Measurements from ENCODE around the gene FTO.

The FTO gene

DNA sequence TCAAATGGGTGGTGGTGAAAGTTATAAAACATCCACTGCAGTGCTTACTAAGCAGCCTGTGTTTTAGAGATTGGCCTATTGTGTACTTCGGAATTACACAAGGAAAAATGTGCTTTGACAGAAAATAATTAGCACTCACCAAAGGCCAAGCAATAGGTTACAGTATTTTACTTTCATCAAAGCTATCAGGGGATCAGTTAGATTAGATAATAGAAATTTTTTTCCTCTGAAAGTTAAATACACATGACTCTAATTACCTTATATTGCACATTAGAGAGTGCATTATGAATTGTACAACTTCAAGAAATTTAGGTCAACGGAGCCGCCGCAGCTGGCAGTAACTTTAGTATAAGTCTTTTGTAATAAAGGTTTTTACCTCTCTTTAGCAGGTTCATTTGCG, 232.6 kb downstream of the FTO start:
- DNase-seq (ENCODE audit: low spot score): no peak

DNA sequence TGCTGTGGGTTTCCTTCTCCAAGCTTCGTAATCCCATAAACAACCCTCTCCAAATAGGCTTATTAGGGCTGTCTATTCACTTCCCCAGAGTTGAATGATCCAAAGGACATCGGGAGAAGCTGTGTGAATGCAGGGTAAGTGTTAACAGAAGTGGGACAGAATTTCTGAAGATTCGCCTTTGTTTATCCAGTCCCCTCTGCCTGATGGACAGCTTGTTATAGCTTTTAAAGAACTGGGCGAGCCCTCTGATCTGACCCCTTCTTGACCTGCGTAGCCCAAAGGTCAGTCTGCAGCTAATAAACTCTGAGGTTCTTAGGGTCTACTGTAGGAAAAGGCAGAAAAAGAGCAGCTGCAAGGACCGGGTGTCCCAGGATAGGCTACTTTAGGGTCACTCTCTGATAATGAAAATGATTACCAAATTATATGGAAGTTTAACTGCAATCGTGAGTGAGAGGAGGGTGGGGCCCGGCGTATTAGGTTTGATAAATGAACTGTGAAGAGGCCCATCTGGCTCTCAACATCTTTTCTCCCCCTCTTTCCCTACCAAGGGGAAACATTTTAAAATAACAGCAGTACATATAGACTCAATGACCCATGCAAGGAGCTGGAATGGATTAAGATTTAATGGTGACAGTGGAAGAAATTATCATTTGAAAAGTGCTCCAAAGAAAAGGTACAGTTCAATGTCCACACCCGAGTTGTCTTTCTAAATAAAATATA, 233.4 kb downstream of the FTO start:
- DNase-seq (ENCODE audit: low spot score): no peak

GRCh38 chr16:53944025-53944424, 240.1 kb downstream of the FTO start:
- DNase-seq (ENCODE audit: low spot score): no peak

GRCh38 chr16:53945996-53946395, 242.0 kb downstream of the FTO start:
- peak; percentile 29 for DNase-seq (ENCODE audit: low spot score)

GRCh38 chr16:53946746-53947386, 242.9 kb downstream of the FTO start:
- no peak for DNase-seq (ENCODE audit: low spot score)

DNA sequence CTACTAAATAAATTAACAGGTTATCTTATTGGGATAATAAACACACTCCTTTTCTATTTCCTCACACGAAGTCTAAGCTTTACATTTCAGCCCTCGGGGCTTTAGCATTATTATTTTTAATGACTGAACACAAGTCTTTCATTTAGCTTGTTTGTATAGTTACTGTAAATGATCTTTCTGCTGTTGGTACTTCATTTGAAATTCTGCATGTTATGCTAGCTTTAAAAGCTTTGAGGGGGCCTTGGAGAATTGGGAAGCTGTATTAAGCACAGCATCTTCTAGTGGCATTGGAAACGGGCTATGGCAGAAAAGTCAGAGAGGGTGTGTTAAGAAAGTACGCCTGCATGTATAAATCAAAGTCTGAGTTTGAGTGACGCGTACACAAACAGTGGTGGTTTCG, 243.7 kb downstream of the FTO start:
- no peak for DNase-seq (ENCODE audit: low spot score)

DNA sequence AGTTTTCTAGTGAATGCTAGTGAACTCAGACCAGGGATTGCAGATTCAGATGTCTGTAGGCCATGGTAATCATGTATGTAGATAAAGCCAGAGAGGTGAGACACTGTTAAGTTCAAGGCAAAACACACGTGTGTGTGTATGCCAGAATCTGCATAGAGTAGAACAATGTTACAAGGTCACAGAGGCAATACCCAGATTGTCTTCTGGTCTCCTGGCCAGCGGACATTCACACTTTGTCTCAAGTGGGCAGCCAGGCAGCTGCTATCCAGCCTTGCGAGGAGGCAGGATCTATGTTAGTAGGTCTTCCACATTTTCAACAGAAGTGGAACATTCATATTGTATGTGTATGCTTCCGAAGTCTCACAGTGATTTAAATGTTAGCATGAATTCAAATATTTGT, 244.4 kb downstream of the FTO start:
- no peak for DNase-seq (ENCODE audit: low spot score)

GRCh38 chr16:53948734-53949430, 244.9 kb downstream of the FTO start:
- no peak for DNase-seq (ENCODE audit: low spot score)

- no peak for DNase-seq (ENCODE audit: low spot score)
These were observed 245.9 kb downstream of the FTO start for GRCh38 chr16:53949715-53950410.

- DNase-seq (ENCODE audit: low spot score): no peak
These were observed 246.7 kb downstream of the FTO start for GRCh38 chr16:53950677-53951076.

GRCh38 chr16:53952215-53953208, 248.6 kb downstream of the FTO start:
- no peak for DNase-seq (ENCODE audit: low spot score)

DNA sequence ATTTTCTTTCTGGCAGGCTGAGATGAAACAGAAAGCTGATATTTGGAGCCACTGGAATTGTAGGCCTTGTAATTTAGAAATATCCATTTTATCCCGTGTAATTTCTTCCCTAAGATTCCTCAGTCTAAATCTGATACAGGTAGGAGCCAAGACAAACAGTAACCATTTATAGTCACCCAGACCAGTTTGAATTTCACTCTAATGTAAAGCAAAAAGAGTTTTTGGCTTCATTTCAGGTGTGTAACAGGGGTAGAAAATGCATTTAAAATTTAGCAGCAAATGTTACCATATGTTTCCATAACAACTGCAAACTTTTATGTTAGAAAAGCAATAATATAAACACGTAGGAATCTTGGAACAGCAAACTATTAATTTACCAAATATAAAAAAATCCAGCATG, 249.4 kb downstream of the FTO start:
- no peak for DNase-seq (ENCODE audit: low spot score)

GRCh38 chr16:53955221-53955875, 251.4 kb downstream of the FTO start:
- DNase-seq (ENCODE audit: low spot score): no peak

GRCh38 chr16:53958341-53958880, 254.5 kb downstream of the FTO start:
- no peak for DNase-seq (ENCODE audit: low spot score)

- no peak for DNase-seq (ENCODE audit: low spot score)
These were observed 256.3 kb downstream of the FTO start for GRCh38 chr16:53960050-53960812.

DNA sequence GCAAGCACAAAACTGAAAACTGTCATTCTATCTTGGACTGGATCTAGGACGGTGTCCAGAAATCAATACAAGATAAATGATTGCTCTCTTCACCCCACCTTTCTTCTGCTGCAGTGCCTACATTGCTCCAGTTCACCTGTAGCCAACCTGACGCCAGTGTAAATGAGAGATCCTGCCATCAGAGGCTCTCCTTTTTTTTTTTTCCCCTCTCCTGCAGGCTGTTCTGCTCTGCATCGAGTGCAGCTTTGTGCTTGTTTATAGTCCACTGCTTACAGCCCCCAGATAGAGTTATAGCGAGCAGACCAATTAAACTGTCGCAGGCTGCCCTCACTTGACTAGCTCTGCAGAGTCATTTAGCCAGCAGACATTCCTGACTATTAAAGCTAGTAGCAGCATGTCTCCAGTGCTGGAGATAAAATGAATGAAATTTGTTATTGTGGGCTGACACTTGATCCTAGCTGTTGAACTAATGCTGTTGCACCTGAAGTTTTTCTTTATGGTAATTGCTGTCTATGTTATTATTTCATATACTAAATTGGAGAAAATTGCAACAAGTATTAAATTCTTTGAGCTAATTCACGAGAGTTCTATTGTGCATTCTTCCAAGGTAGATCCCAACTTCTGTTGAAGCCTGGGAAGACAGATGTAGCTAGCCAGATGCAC, 257.1 kb downstream of the FTO start:
- no peak for DNase-seq (ENCODE audit: low spot score)

GRCh38 chr16:53962041-53962440, 258.1 kb downstream of the FTO start:
- no peak for DNase-seq (ENCODE audit: low spot score)

GRCh38 chr16:53964145-53964790, 260.3 kb downstream of the FTO start:
- no peak for DNase-seq (ENCODE audit: low spot score)
